Right lobe of liver (tissue), 6 donors: ENCODE results near the gene SEC24B. TPM values are rescaled to one million over a fixed set of nuclear protein-coding genes. Genes with fewer than 3 reads are reported as not detected.

Experiments
- ATAC-seq, 4 donors: fragments of 200-7000 bp; cut with Tn5 transposase; one replicate each; pipeline ENCODE4 v1.9.1; 2020; ENCODE audit warnings: mild to moderate bottlenecking in 4 of 4, moderate library complexity in 4 of 4
- DNase-seq, 3 donors: peaks; one replicate each; pipeline ENCODE4 v3.0.0-alpha.2; 2020
- H3K27ac ChIP-seq, 3 donors: fragments of 200-600 bp; one replicate each; pipeline ENCODE4 v1.8.0; 2022
- H3K27me3 ChIP-seq, 2 donors: fragments of 200-600 bp; one replicate each; pipeline ENCODE4 v1.8.0; 2022
- H3K36me3 ChIP-seq, 4 donors: fragments of 200-600 bp; sonication (generic) in 1 of 4; one replicate each; pipeline versions ENCODE4 v1.5.1 to v1.8.0; 2017 to 2022; ENCODE audit warnings: control low read depth in 1 of 4
- H3K4me1 ChIP-seq, 4 donors: fragments of 200-600 bp; sonication (generic) in 1 of 4; one replicate each; pipeline versions ENCODE4 v1.5.1 to v1.8.0; 2017 to 2022; ENCODE audit warnings: control low read depth in 1 of 4
- H3K4me3 ChIP-seq, 3 donors: fragments of 200-600 bp; one replicate each; pipeline ENCODE4 v1.8.0; 2022
- H3K9me3 ChIP-seq, 4 donors: fragments of 200-600 bp; sonication (generic) in 1 of 4; one replicate each; pipeline versions ENCODE4 v1.5.1 to v1.8.0; 2017 to 2022; ENCODE audit warnings: control low read depth in 1 of 4
- POLR2A ChIP-seq: fragments of 450-650 bp; IDR thresholded peaks from one replicate; pipeline ENCODE4 v1.6.1; 2017; ENCODE audit warnings: antibody characterized with exemption, mild to moderate bottlenecking
- WGBS: methylation state at CpG from one replicate; pipeline ENCODE4 v1.1.6; 2018; ENCODE audit warnings: low coverage, low lambda C conversion rate; ENCODE audit not compliant: insufficient coverage; ENCODE audit errors: missing lambda C conversion rate; 5-methylcytosine and 5-hydroxymethylcytosine counted together
- intact Hi-C, 2 donors: fragments of 100-400 bp; cut with DNase I; formaldehyde crosslinking; loops; one replicate each; pipeline versions ENCODE4 v1.11.2 to v1.14.1; 2022
- microRNA counts: library from miRNA; unstranded; fragments of <30 nt; microRNA quantifications from one replicate; lab custom pipeline; 2016
- microRNA-seq, 2 donors: library from miRNA; unstranded; fragments of <30 nt; microRNA quantifications; one replicate each; pipeline ENCODE4, GENCODE V29; 2019 to 2020
- small RNA-seq, 2 experiments: library from RNA; depleted of rRNA; stranded (forward); fragments of <200 nt; gene quantifications; one replicate each; pipeline ENCODE3, GENCODE V24; 2016
- total RNA-seq, 6 experiments: library from RNA; depleted of rRNA in 2 of 6; stranded (reverse); fragments of >200 nt in 2 of 6; fragmentation: NEBNext Ultra II Directional in 3 of 6; extraction: Animal tissue kit (Norgen Biotek cat#: 25700) in 3 of 6; gene quantifications; one replicate each; pipeline versions ENCODE4 v1.1.0 to v1.2.4, GENCODE V29; 2016 to 2023
- TF ChIP-seq, protein P1 (sequence below), 4 donors: fragments of 200-600 bp in 3 of 4; fragments of 450-650 bp in 1 of 4; IDR thresholded peaks; one replicate each; pipeline versions ENCODE4 v1.5.1 to v1.8.0; 2016 to 2022; ENCODE audit warnings: antibody characterized with exemption in 4 of 4, mild to moderate bottlenecking in 2 of 4
- donor health status: DM: no; HTN: yes; CAD: no.
- donor health status: DM: no; HTN: no; CAD: no.
- donor health status: DM: no; HTN: no; CAD: no.
- donor health status: DM: no; HTN: yes; CAD: no.
- donor health status: DM: no; HTN: yes; CAD: no.

The SEC24B gene
- total RNA-seq, 6 experiments from 2014 or later, result 22.1 to 55.0 (median 27.1) TPM

DNA sequence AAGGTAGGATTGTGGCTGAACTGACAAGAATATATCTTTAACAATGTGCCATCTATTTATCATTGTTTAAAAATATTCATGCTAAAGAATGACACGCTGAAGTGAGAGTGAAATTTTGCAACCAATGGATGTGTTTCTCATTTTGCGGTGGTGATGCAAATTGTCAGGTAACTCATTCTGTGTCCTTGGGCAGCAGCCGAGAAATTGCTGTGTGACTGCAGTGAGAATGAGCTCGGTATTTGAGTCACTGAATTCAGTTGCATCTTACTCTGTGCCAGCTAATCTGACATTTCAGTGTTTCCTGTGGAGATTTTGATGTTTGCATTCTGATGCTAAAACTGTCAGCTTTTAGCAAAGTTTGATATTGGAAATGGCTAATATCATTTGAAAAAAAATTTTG is 154.6 kb downstream of the SEC24B start:
- H3K27ac ChIP-seq, result no peak overlapping the region
- TF ChIP-seq POLR2A, result no peak
- TF ChIP-seq, protein P1, sequence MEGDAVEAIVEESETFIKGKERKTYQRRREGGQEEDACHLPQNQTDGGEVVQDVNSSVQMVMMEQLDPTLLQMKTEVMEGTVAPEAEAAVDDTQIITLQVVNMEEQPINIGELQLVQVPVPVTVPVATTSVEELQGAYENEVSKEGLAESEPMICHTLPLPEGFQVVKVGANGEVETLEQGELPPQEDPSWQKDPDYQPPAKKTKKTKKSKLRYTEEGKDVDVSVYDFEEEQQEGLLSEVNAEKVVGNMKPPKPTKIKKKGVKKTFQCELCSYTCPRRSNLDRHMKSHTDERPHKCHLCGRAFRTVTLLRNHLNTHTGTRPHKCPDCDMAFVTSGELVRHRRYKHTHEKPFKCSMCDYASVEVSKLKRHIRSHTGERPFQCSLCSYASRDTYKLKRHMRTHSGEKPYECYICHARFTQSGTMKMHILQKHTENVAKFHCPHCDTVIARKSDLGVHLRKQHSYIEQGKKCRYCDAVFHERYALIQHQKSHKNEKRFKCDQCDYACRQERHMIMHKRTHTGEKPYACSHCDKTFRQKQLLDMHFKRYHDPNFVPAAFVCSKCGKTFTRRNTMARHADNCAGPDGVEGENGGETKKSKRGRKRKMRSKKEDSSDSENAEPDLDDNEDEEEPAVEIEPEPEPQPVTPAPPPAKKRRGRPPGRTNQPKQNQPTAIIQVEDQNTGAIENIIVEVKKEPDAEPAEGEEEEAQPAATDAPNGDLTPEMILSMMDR (IDR thresholded peaks at IDR 0.05), result no peak
- intact Hi-C loops, result no loop called here
- H3K9me3 ChIP-seq, result no peaks in the 10 kb centered on the region
- ATAC-seq, result no peak
- no peak for DNase-seq
- H3K36me3 ChIP-seq, result no peaks in the 10 kb centered on the region
- no peak overlapping the region for H3K4me3 ChIP-seq
- WGBS, result 59% methylated on average over 4 of the region's 4 CpGs
- H3K27me3 ChIP-seq, result no peaks in the 10 kb centered on the region
- H3K4me1 ChIP-seq, result no peaks in the 10 kb centered on the region

DNA sequence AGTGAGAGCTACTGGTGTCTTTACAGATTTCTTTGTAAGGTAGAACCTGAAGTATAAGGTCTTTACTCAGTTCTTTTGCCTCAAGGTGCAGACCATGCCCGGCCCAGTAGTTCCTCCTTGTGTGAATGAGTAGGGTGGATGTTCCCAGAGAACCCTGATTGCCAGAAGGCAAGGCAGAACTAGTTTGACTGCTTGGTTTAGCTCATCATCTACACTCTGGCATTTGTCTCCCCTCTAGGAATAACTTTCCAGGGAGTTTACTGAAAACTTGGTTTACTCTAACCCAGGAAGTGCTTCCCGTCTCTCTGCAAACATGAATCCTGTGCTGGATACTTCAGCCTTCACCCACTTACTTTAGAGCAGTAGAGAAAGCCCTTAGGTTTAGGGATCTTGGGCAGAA is 155.5 kb downstream of the SEC24B start:
- ATAC-seq (no peak), DNase-seq (no peak)
- Histone ChIP-seq H3K4me1 (no peaks in the 10 kb centered on the region), H3K27me3 (no peaks in the 10 kb centered on the region), H3K4me3 (no peak overlapping the region), H3K9me3 (no peaks in the 10 kb centered on the region), H3K36me3 (no peaks in the 10 kb centered on the region), H3K27ac (no peak overlapping the region)
- no peak for TF ChIP-seq POLR2A
- TF ChIP-seq, protein P1 (IDR thresholded peaks at IDR 0.05), result no peak
- 20% methylated on average over 1 of the region's 2 CpGs for WGBS
- intact Hi-C loops, result no loop called here

DNA sequence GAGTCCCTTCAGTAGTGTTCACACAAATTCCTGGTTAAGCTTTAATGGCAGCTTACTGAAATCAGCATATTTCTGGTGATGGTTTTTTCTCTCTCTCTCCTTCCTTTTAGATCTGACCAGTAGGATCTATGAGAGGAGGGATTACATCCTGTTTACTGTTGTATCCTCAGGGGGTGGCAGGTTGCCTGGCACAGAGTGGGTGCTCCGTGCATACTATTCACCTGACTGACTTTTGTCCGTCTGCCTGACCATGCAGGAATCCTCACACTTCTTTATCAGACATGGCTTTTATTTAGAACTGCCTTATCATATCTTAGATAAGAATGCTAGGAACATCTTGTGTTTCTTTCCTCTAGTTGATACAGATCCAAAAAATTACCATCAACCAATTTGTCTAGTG is 156.0 kb downstream of the SEC24B start:
- Histone ChIP-seq H3K27ac (no peak overlapping the region), H3K27me3 (no peaks in the 10 kb centered on the region), H3K4me1 (no peaks in the 10 kb centered on the region), H3K4me3 (no peak overlapping the region), H3K36me3 (no peaks in the 10 kb centered on the region), H3K9me3 (no peaks in the 10 kb centered on the region)
- no peak for ATAC-seq
- intact Hi-C loops, result no loop called here
- TF ChIP-seq, protein P1 (IDR thresholded peaks at IDR 0.05), result no peak
- no peak for TF ChIP-seq POLR2A
- WGBS, result 100% methylated on average over 1 of the region's 2 CpGs
- no peak for DNase-seq

MicroRNA genes within 50 kb of the gene (microRNA counts, 767-probe panel; counts per million panel counts)
- 237 counts per million for microRNA hsa-miR-576-3p (lab: Ali Mortazavi, UCI)
- microRNA hsa-miR-576-5p (lab: Ali Mortazavi, UCI), result 237 counts per million

Small RNA genes lying within 50 kb of the gene (microRNA-seq; reads per million reads assigned to microRNA genes)
- gene MIR576, result 7.1 to 13.9 reads per million in 2 donors

Small RNA genes lying within 50 kb of the gene (small RNA-seq; reads per million reads assigned to genes)
- gene MIR576, result 0.48 to 1.7 reads per million in 2 experiments
- gene RN7SL55P, result 0 reads per million in 2 experiments

Other genes starting within 250 kb of the SEC24B start
- 1 to 10 TPM in 3 of 6 experiments, under 1 TPM in 3; 0.06 to 4.8 (median 1.3) TPM for gene COL25A1, start 131.2 kb upstream of the SEC24B start, total RNA-seq
- 1 to 10 TPM in 4 of 6 experiments, under 1 TPM in 2; 0.66 to 2.7 (median 1.3) TPM for gene MCUB, start 126.4 kb downstream of the SEC24B start, total RNA-seq